CD4-positive, alpha-beta T cell treated with Interleukin-6 at 100 ng/mL for 8 hours (primary cell): ENCODE measurements around the gene MAP3K9.

Experiments
- DNase-seq: peaks from one replicate; pipeline ENCODE4 v3.0.0-alpha.2; 2020; ENCODE audit warnings: mixed read lengths, low spot score

The MAP3K9 gene

GRCh38 chr14:70698288-70698687, 111.0 kb downstream of the MAP3K9 start:
- no peak for DNase-seq

- no peak for DNase-seq
Measured at GRCh38 chr14:70697701-70698100, 111.6 kb downstream of the MAP3K9 start.

DNA sequence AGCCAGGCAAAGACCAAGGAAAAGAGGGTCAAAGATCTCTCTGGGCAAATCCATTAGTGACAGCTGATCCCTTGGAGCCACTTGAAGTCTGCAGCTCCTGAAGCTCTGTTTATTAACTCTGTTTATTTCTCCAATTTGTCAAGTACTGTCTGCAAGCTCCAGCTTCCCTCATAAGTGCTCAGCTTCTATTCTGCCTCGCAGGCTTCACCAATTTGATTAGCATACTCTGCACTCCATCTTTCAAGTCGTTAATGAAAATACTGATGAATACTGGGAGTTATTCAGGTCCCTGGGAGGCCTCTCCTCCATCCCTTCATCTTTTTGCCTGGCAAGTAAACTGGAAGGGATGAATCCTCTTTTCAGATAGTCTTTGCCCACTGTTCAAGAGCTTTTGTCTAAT, 113.3 kb downstream of the MAP3K9 start:
- DNase-seq: no peak

DNA sequence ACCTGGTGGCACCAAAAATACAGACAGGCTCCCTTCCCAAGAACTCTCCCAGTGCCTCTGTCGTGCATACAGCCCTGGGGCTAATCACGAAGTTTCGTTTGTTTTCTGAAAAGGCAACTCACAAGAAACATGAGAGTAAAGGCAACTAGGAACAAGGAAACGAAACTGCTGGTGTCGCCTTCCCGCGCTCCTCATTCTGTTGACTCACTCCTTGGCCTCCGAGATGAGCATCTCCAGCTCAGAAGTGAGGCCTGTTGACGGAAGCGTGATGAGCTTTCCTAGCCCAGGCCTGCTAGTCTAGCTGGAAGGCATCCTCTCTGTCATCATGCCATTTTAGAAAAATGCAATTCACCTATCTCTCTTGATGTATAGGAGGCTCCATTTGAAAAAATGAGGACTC, 117.1 kb downstream of the MAP3K9 start:
- no peak for DNase-seq

DNA sequence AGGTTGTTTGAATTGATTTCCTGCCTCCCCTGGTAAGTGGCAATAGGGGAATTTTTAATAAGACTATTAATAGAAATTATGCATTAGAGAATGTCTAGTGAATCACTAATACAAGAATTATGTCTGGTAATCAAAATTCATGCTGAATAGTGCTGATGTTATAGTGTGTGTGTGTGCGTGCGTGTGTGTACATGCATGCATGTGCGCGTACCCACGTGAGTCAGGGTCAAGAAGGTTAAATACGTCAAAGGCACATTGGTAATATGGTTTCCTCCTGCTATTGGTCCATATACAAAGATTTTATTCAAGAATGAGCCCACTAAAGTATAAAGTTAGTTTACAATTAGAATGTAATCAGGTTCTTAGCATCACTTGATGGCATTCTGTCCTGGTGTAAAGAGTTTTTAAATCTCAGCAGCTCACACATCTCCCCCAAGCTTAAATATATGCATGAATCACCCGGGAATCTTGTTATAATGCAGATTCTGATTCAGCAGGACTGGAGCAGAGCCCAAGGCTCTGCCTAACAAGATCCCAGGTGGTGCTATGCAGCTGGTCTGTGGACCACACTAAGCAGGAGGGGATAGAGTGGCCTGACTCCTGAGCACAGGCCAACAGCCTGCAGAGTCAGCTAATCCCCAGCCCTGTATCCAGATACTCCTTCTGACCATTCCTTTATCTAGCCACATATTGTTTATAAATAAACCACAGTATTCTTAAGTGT, 123.7 kb downstream of the MAP3K9 start:
- no peak for DNase-seq

DNA sequence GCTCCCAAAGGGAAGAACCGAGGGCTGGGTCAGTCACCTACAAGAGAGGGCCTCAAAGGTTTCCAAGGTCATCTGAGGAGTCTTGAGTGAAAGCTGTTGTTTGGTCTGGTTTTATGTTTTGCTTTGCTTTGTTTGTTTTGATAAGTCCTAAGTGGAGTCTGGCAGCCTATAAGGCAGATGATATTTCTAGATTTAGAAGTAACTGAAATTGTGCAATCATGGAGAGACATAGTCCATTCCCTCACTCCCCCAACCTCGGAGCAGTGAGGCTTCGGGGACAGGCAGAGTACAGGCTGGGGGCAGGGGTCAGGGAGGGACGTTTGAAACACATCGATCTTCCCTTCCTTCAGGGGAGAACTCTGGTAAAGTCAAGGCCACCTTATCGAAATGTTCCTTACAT, 125.3 kb downstream of the MAP3K9 start:
- DNase-seq: no peak

DNA sequence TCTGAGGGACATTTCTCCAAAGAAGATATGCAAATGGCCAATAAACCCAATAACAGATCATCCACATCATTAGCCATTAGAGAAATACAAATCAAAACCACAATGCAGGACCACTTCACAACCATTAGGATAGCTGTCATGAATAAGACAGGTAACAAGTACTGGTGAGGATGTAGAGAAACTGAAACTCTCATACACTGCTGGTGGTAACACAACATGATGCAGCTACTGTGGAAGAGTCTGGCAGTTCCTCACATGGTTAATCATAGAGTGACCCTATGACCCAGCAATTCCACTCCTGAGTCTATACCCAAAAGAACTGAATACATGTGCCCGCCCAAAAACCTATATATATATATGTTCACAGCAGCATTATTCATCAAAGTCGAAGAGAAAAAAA, 128.6 kb downstream of the MAP3K9 start:
- no peak for DNase-seq

DNA sequence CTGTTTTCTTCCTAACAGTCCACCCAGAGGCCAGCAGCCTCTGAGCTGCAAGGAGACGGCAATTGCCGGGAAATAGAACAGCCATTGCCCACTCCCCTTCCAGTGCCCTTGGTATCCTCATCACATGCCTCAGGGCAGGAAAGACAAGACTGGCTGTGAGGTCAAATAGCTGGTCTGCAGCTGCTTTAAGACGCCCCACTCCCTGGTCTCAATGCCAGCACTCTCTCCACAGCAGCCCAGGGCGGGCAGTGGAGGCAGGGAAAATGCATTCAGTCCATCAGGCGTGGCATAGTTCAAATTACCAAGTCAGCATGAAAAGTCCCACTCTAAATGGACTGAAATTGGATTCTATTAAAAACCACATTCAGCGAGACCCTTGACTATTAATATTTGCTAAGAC, 132.0 kb downstream of the MAP3K9 start:
- DNase-seq: no peak
